Endothelial cell (in vitro differentiated cells): ENCODE results near the gene ADGRG7. TPM values are rescaled to one million over a fixed set of nuclear protein-coding genes. Genes with fewer than 3 reads are reported as not detected.

Source experiments
- DNase-seq: peaks from one replicate; pipeline ENCODE4 v3.0.0; 2021; ENCODE audit warnings: low spot score
- H3K27ac Mint-ChIP-seq: one replicate; pipeline ENCODE4 v1.8.0; 2021; ENCODE audit warnings: mixed read lengths, inconsistent platforms; ENCODE audit not compliant: unreplicated experiment
- H3K27me3 Mint-ChIP-seq: one replicate; pipeline ENCODE4 v1.8.0; 2021; ENCODE audit warnings: mild to moderate bottlenecking, moderate library complexity, mixed read lengths, inconsistent platforms; ENCODE audit not compliant: unreplicated experiment
- H3K36me3 Mint-ChIP-seq: one replicate; pipeline ENCODE4 v1.8.0; 2021; ENCODE audit warnings: mild to moderate bottlenecking, low read depth, mixed read lengths, inconsistent platforms; ENCODE audit not compliant: unreplicated experiment
- H3K4me1 Mint-ChIP-seq: one replicate; pipeline ENCODE4 v1.8.0; 2021; ENCODE audit warnings: mild to moderate bottlenecking, mixed read lengths, inconsistent platforms; ENCODE audit not compliant: unreplicated experiment
- H3K4me3 Mint-ChIP-seq: one replicate; pipeline ENCODE4 v1.8.0; 2021; ENCODE audit warnings: mild to moderate bottlenecking, mixed read lengths, inconsistent platforms; ENCODE audit not compliant: unreplicated experiment
- H3K9me3 Mint-ChIP-seq: one replicate; pipeline ENCODE4 v1.8.0; 2021; ENCODE audit warnings: mixed read lengths, inconsistent platforms; ENCODE audit not compliant: unreplicated experiment
- CTCF ChIP-seq: fragments of 200-600 bp; sonication (generic); IDR thresholded peaks from one replicate; pipeline ENCODE4 v1.5.0; 2021; ENCODE audit warnings: antibody characterized with exemption; ENCODE audit not compliant: unreplicated experiment
- long read RNA-seq: library from polyadenylated mRNA; unstranded; transcript quantifications from one replicate; pipeline ENCODE4 v2.0.0, GENCODE V29; 2020; ENCODE audit not compliant: unreplicated experiment
- total RNA-seq: library from RNA; stranded (reverse); fragmentation: NEBNext Ultra II Directional; extraction: Animal tissue kit (Norgen Biotek cat#: 25700); gene quantifications from one replicate; pipeline ENCODE4 v1.2.1, GENCODE V29; 2021; ENCODE audit not compliant: unreplicated experiment

ADGRG7 gene
- total RNA-seq: not detected
- long read RNA-seq: 0 reads

- H3K27ac Mint-ChIP-seq: no peak within 1 kb of the TSS
- H3K4me3 Mint-ChIP-seq: no peak within 1 kb of the TSS
- peaks cover 3% of the 10 kb centered on the region for H3K27me3 Mint-ChIP-seq
- H3K36me3 Mint-ChIP-seq: no peaks in the 10 kb centered on the region
- no peak for DNase-seq
- no peak for TF ChIP-seq CTCF
- peaks cover 2% of the 10 kb centered on the region for H3K4me1 Mint-ChIP-seq
- H3K9me3 Mint-ChIP-seq: no peaks in the 10 kb centered on the region
Measured at GRCh38 chr3:100609305-100609704, at the start of gene ADGRG7. Gene ADGRG7 (plus strand): TSS chr3:100609601. CDS start chr3:100609857, 256 bp downstream.

GRCh38 chr3:100560426-100560825, 49.0 kb upstream of the ADGRG7 start:
- no peak overlapping the region for H3K4me3 Mint-ChIP-seq
- no peaks in the 10 kb centered on the region for H3K36me3 Mint-ChIP-seq
- no peak for DNase-seq
- H3K27ac Mint-ChIP-seq: no peak overlapping the region
- H3K27me3 Mint-ChIP-seq: no peaks in the 10 kb centered on the region
- H3K4me1 Mint-ChIP-seq: peaks cover 4% of the 10 kb centered on the region
- H3K9me3 Mint-ChIP-seq: no peaks in the 10 kb centered on the region
- no peak for TF ChIP-seq CTCF

GRCh38 chr3:100561459-100562158, 47.8 kb upstream of the ADGRG7 start:
- H3K4me3 Mint-ChIP-seq: no peak overlapping the region
- H3K36me3 Mint-ChIP-seq: no peaks in the 10 kb centered on the region
- H3K27ac Mint-ChIP-seq: no peak overlapping the region

GRCh38 chr3:100562224-100562857, 47.1 kb upstream of the ADGRG7 start:
- no peak overlapping the region for H3K4me3 Mint-ChIP-seq
- no peak for TF ChIP-seq CTCF
- DNase-seq: no peak
- H3K4me1 Mint-ChIP-seq: peaks cover 4% of the 10 kb centered on the region
- no peak overlapping the region for H3K27ac Mint-ChIP-seq
- H3K27me3 Mint-ChIP-seq: no peaks in the 10 kb centered on the region
- no peaks in the 10 kb centered on the region for H3K36me3 Mint-ChIP-seq
- no peaks in the 10 kb centered on the region for H3K9me3 Mint-ChIP-seq

More at GRCh38 chr3:100561459-100562158, 47.8 kb upstream of the ADGRG7 start:
- no peaks in the 10 kb centered on the region for H3K9me3 Mint-ChIP-seq
- no peak for TF ChIP-seq CTCF
- H3K4me1 Mint-ChIP-seq: peaks cover 4% of the 10 kb centered on the region
- no peak for DNase-seq
- H3K27me3 Mint-ChIP-seq: no peaks in the 10 kb centered on the region

DNA sequence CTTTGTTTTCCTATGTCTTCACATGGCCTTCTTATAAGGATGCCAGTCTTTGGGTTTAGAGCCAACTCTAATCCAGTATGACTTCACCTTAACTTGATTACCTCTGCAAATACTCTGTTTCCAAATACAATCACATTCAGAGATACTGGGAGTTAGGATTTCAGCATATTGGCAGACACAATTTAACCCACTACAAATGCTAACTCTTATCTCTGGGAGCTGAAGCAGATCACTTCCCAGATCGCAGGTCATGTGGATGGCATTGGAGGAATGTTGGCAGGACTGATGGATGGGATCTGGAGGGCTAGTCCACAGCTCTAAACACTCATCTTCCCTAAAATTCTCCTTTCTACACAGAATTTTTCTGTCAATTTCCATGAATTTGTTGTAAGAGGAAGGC, 46.2 kb upstream of the ADGRG7 start:
- Mint-ChIP-seq H3K4me1 (peaks cover 4% of the 10 kb centered on the region), H3K27me3 (no peaks in the 10 kb centered on the region), H3K9me3 (no peaks in the 10 kb centered on the region), H3K36me3 (no peaks in the 10 kb centered on the region), H3K4me3 (no peak overlapping the region), H3K27ac (no peak overlapping the region)
- DNase-seq: no peak
- no peak for TF ChIP-seq CTCF
